GM23338 (cell line): Measurements from ENCODE around the gene PGM2.

Experiments used
- CREB1 ChIP-seq: fragments of 250-450 bp; sonication (Bioruptor Pico); IDR thresholded peaks from 2 replicates; pipeline ENCODE4 v1.5.0; 2020; ENCODE audit warnings: low read depth, mild to moderate bottlenecking, moderate library complexity
- EZH2 ChIP-seq: fragments of 200-600 bp; sonication (generic); IDR thresholded peaks from one replicate; pipeline ENCODE4 v1.8.0; 2017; ENCODE audit warnings: antibody characterized with exemption, mild to moderate bottlenecking, low read depth; ENCODE audit not compliant: unreplicated experiment
- EZH2phosphoT487 ChIP-seq: fragments of 200-600 bp; sonication (generic); IDR thresholded peaks from one replicate; pipeline ENCODE4 v1.8.1; 2018; ENCODE audit warnings: antibody characterized with exemption; ENCODE audit not compliant: unreplicated experiment
- JUNB ChIP-seq: IDR thresholded peaks from one replicate; pipeline ENCODE4 v1.6.1; 2016; ENCODE audit warnings: antibody characterized with exemption; ENCODE audit not compliant: unreplicated experiment
- NANOG ChIP-seq: IDR thresholded peaks from 2 replicates; pipeline ENCODE4 v1.6.1; 2016; ENCODE audit warnings: antibody characterized with exemption, borderline replicate concordance
- POLR2AphosphoS5 ChIP-seq: IDR thresholded peaks from 2 replicates; pipeline ENCODE4 v1.6.1; 2016; ENCODE audit warnings: antibody characterized with exemption, low read depth
- STAT1 ChIP-seq: IDR thresholded peaks from one replicate; pipeline ENCODE4 v1.6.1; 2016; ENCODE audit warnings: antibody characterized with exemption; ENCODE audit not compliant: unreplicated experiment
- TF ChIP-seq, protein P1 (sequence below), 2 experiments: fragments of 200-600 bp in 1 of 2; sonication (generic) in 1 of 2; conservative IDR thresholded peaks; 2 replicates each; pipeline versions ENCODE4 v1.5.1 to v1.6.1; 2016 to 2017; ENCODE audit warnings: antibody characterized with exemption in 2 of 2, low read depth in 2 of 2, mild to moderate bottlenecking in 2 of 2, moderate library complexity in 1 of 2
- TF ChIP-seq, protein P2 (sequence below): IDR thresholded peaks from 2 replicates; pipeline ENCODE4 v1.6.1; 2016; ENCODE audit warnings: antibody characterized with exemption
- TF ChIP-seq, protein P3 (sequence below): IDR thresholded peaks from one replicate; pipeline ENCODE4 v1.6.1; 2018; ENCODE audit warnings: antibody characterized with exemption; ENCODE audit not compliant: unreplicated experiment

DNA sequence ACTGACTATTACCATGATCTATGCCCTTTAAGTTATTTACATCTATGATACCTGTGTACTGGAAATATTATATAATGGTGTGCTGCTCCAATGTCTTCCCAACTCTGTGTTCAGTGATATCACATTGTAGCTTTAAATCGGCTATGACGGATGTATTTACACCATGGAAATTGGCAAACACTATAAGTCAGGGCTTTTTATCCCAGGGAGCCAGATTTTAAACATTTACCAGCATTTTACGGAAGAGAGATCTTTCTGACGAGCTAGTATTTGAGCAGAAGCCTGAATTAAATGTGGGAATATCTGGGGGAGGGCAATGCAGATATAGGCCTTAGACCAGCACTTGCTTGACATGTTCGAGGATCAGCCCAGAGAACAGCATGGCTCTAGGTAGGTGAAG is 7.7 kb upstream of the PGM2 start:
- no peak for TF ChIP-seq EZH2
- TF ChIP-seq, protein P1, sequence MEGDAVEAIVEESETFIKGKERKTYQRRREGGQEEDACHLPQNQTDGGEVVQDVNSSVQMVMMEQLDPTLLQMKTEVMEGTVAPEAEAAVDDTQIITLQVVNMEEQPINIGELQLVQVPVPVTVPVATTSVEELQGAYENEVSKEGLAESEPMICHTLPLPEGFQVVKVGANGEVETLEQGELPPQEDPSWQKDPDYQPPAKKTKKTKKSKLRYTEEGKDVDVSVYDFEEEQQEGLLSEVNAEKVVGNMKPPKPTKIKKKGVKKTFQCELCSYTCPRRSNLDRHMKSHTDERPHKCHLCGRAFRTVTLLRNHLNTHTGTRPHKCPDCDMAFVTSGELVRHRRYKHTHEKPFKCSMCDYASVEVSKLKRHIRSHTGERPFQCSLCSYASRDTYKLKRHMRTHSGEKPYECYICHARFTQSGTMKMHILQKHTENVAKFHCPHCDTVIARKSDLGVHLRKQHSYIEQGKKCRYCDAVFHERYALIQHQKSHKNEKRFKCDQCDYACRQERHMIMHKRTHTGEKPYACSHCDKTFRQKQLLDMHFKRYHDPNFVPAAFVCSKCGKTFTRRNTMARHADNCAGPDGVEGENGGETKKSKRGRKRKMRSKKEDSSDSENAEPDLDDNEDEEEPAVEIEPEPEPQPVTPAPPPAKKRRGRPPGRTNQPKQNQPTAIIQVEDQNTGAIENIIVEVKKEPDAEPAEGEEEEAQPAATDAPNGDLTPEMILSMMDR (conservative IDR thresholded peaks at IDR 0.05; ENCODE audit: low read depth in 2 of 2) = no peak
- TF ChIP-seq JUNB = no peak
- no peak for TF ChIP-seq EZH2phosphoT487
- TF ChIP-seq POLR2AphosphoS5 = no peak
- TF ChIP-seq, protein P2, sequence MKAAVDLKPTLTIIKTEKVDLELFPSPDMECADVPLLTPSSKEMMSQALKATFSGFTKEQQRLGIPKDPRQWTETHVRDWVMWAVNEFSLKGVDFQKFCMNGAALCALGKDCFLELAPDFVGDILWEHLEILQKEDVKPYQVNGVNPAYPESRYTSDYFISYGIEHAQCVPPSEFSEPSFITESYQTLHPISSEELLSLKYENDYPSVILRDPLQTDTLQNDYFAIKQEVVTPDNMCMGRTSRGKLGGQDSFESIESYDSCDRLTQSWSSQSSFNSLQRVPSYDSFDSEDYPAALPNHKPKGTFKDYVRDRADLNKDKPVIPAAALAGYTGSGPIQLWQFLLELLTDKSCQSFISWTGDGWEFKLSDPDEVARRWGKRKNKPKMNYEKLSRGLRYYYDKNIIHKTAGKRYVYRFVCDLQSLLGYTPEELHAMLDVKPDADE = no peak
- TF ChIP-seq, protein P3, sequence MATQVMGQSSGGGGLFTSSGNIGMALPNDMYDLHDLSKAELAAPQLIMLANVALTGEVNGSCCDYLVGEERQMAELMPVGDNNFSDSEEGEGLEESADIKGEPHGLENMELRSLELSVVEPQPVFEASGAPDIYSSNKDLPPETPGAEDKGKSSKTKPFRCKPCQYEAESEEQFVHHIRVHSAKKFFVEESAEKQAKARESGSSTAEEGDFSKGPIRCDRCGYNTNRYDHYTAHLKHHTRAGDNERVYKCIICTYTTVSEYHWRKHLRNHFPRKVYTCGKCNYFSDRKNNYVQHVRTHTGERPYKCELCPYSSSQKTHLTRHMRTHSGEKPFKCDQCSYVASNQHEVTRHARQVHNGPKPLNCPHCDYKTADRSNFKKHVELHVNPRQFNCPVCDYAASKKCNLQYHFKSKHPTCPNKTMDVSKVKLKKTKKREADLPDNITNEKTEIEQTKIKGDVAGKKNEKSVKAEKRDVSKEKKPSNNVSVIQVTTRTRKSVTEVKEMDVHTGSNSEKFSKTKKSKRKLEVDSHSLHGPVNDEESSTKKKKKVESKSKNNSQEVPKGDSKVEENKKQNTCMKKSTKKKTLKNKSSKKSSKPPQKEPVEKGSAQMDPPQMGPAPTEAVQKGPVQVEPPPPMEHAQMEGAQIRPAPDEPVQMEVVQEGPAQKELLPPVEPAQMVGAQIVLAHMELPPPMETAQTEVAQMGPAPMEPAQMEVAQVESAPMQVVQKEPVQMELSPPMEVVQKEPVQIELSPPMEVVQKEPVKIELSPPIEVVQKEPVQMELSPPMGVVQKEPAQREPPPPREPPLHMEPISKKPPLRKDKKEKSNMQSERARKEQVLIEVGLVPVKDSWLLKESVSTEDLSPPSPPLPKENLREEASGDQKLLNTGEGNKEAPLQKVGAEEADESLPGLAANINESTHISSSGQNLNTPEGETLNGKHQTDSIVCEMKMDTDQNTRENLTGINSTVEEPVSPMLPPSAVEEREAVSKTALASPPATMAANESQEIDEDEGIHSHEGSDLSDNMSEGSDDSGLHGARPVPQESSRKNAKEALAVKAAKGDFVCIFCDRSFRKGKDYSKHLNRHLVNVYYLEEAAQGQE = no peak
- no peak for TF ChIP-seq STAT1
- no peak for TF ChIP-seq CREB1 (CRISPR knock-in tag)
- no peak for TF ChIP-seq NANOG
